HCT116 (cell line): ENCODE results near the gene AVPR1B.

Experiments used
- CEBPB ChIP-seq: IDR thresholded peaks from 2 replicates; pipeline ENCODE4 v1.6.1; 2012; ENCODE audit warnings: low read depth
- ELF1 ChIP-seq: IDR thresholded peaks from 2 replicates; pipeline ENCODE4 v1.6.1; 2012; ENCODE audit warnings: low read depth, borderline replicate concordance
- POLR2A ChIP-seq: IDR thresholded peaks from 2 replicates; pipeline ENCODE4 v1.7.0; 2011; ENCODE audit warnings: borderline replicate concordance; ENCODE audit not compliant: insufficient read depth, insufficient read length; ENCODE audit errors: extremely low read depth
- RAD21 ChIP-seq: IDR thresholded peaks from 2 replicates; pipeline ENCODE4 v1.6.1; 2012; ENCODE audit warnings: low read depth, mild to moderate bottlenecking
- YY1 ChIP-seq: IDR thresholded peaks from 2 replicates; pipeline ENCODE4 v1.6.1; 2011; ENCODE audit warnings: low read length, low read depth, moderate library complexity, mild to moderate bottlenecking; ENCODE audit not compliant: insufficient replicate concordance; ENCODE audit errors: extremely low read depth
- ZNF274 ChIP-seq: fragments of 200-500 bp; sonication (Bioruptor generic); IDR thresholded peaks from 2 replicates; pipeline ENCODE4 v1.6.1; 2014; ENCODE audit warnings: mild to moderate bottlenecking, low read depth, low read length, inconsistent platforms
- TF ChIP-seq, protein P1 (sequence below), 3 experiments: fragments of 200-600 bp in 1 of 3; sonication (generic) in 1 of 3; IDR thresholded peaks in 2 of 3; conservative IDR thresholded peaks in 1 of 3; 2 replicates each; pipeline ENCODE4 v1.5.1; 2012 to 2017; ENCODE audit warnings: low read depth in 2 of 3, low read length in 2 of 3, antibody characterized with exemption in 1 of 3, borderline replicate concordance in 1 of 3, control low read depth in 1 of 3, mild to moderate bottlenecking in 1 of 3, mixed read lengths in 1 of 3, mixed run types in 1 of 3, moderate library complexity in 1 of 3; ENCODE audit not compliant: insufficient read depth in 1 of 3
- TF ChIP-seq, protein P2 (sequence below): IDR thresholded peaks from 2 replicates; pipeline ENCODE4 v1.6.1; 2012

DNA sequence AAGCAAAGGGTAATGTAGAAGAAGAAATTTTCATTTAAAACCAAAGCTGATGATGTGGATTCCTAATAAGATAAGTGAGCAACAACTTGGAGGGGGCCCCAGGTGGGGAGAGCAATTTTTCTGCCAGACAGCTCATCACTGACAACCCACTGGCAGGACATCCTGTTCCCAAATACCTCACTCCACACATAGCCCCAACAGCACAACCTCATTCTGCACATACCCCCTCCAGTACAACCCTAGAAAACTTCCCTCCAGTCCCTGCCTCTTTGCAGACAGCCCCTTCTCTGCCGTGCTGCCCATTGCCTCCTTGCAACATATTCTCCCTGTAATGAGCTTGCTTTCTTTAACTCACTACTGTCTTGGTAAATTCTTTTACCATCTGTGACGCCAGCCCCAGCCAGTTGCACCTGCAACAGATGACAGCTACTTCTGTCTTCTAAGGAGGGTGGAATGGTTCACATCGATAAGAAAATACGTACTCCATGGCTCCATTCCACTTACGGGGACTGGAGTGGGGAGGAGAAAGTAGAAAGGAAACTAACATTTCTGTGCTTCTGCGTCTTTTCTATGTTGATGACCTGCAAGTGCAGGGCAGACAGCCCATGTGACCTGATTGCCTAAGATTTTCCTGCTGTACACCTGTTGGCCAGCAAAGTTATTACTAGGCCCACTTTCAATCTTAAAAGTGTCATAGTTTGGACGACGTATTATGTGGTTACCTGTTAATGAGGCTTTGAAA lies 49.5 kb downstream of the AVPR1B start:
- TF ChIP-seq, protein P1, sequence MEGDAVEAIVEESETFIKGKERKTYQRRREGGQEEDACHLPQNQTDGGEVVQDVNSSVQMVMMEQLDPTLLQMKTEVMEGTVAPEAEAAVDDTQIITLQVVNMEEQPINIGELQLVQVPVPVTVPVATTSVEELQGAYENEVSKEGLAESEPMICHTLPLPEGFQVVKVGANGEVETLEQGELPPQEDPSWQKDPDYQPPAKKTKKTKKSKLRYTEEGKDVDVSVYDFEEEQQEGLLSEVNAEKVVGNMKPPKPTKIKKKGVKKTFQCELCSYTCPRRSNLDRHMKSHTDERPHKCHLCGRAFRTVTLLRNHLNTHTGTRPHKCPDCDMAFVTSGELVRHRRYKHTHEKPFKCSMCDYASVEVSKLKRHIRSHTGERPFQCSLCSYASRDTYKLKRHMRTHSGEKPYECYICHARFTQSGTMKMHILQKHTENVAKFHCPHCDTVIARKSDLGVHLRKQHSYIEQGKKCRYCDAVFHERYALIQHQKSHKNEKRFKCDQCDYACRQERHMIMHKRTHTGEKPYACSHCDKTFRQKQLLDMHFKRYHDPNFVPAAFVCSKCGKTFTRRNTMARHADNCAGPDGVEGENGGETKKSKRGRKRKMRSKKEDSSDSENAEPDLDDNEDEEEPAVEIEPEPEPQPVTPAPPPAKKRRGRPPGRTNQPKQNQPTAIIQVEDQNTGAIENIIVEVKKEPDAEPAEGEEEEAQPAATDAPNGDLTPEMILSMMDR (IDR thresholded peaks at IDR 0.05 in 2 of 3, conservative IDR thresholded peaks at IDR 0.05 in 1 of 3; ENCODE audit: borderline replicate concordance in 1 of 3, insufficient read depth in 1 of 3, low read depth in 2 of 3, low read length in 2 of 3) = no peak
- TF ChIP-seq POLR2A (no peak), ZNF274 (no peak), RAD21 (no peak), ELF1 (no peak), CEBPB (no peak), YY1 (no peak)
- TF ChIP-seq, protein P2, sequence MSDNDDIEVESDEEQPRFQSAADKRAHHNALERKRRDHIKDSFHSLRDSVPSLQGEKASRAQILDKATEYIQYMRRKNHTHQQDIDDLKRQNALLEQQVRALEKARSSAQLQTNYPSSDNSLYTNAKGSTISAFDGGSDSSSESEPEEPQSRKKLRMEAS = no peak
